ENCODE results near the gene MAN1A1.

Gene MAN1A1

GRCh38 chr6:119129148-119129967, 220.2 kb downstream of the MAN1A1 start:
- H3K27me3 Mint-ChIP-seq (ENCODE audit: low read depth): peaks cover 12% of the 10 kb centered on the region
- no peak overlapping the region for H3K27ac Mint-ChIP-seq
- no peak overlapping the region for H3K4me3 Mint-ChIP-seq
- H3K4me1 Mint-ChIP-seq (ENCODE audit: low read depth): peaks cover 6% of the 10 kb centered on the region
- H3K36me3 Mint-ChIP-seq (ENCODE audit: low read depth): no peaks in the 10 kb centered on the region
- no peaks in the 10 kb centered on the region for H3K9me3 Mint-ChIP-seq
- DNase-seq (ENCODE audit: low spot score): no peak

- Mint-ChIP-seq H3K27me3 (ENCODE audit: low read depth) (peaks cover 11% of the 10 kb centered on the region), H3K4me1 (ENCODE audit: low read depth) (peaks cover 6% of the 10 kb centered on the region), H3K9me3 (no peaks in the 10 kb centered on the region), H3K4me3 (no peak overlapping the region), H3K27ac (no peak overlapping the region), H3K36me3 (ENCODE audit: low read depth) (no peaks in the 10 kb centered on the region)
- DNase-seq (ENCODE audit: low spot score): no peak
These were observed 221.2 kb downstream of the MAN1A1 start for GRCh38 chr6:119128252-119128912.

GRCh38 chr6:119127627-119128026, 221.9 kb downstream of the MAN1A1 start:
- peaks cover 11% of the 10 kb centered on the region for H3K27me3 Mint-ChIP-seq (ENCODE audit: low read depth)
- DNase-seq (ENCODE audit: low spot score): no peak
- H3K27ac Mint-ChIP-seq: no peak overlapping the region
- no peaks in the 10 kb centered on the region for H3K9me3 Mint-ChIP-seq
- no peaks in the 10 kb centered on the region for H3K36me3 Mint-ChIP-seq (ENCODE audit: low read depth)
- peaks cover 6% of the 10 kb centered on the region for H3K4me1 Mint-ChIP-seq (ENCODE audit: low read depth)
- H3K4me3 Mint-ChIP-seq: no peak overlapping the region

Data from T-helper 2 cell treated with Interferon-gamma antibody and Interleukin-4, amounts not matched to agents 5 μg/mL and 100 μg/mL, for 36 hours (primary cell).